Ishikawa (cell line): Measurements from ENCODE around the gene SRSF6.

ENCODE experiments used
- CEBPB ChIP-seq: IDR thresholded peaks from 2 replicates; pipeline ENCODE4 v1.6.1; 2012
- CREB1 ChIP-seq: IDR thresholded peaks from 2 replicates; pipeline ENCODE4 v1.6.1; 2012; ENCODE audit warnings: low read depth
- EGR1 ChIP-seq: IDR thresholded peaks from 2 replicates; pipeline ENCODE4 v1.6.1; 2012
- EP300 ChIP-seq: IDR thresholded peaks from 2 replicates; pipeline ENCODE4 v1.6.1; 2012; ENCODE audit warnings: borderline replicate concordance
- FOXM1 ChIP-seq: IDR thresholded peaks from 2 replicates; pipeline ENCODE4 v1.6.1; 2012; ENCODE audit warnings: low read depth, borderline replicate concordance
- MAX ChIP-seq: IDR thresholded peaks from 2 replicates; pipeline ENCODE4 v1.6.1; 2012
- NFIC ChIP-seq: IDR thresholded peaks from 2 replicates; pipeline ENCODE4 v1.6.1; 2012
- RAD21 ChIP-seq: IDR thresholded peaks from 2 replicates; pipeline ENCODE4 v1.6.1; 2012; ENCODE audit warnings: low read depth
- REST ChIP-seq: IDR thresholded peaks from 2 replicates; pipeline ENCODE4 v1.6.1; 2012; ENCODE audit warnings: low read depth, mild to moderate bottlenecking
- TAF1 ChIP-seq: IDR thresholded peaks from 2 replicates; pipeline ENCODE4 v1.6.1; 2012; ENCODE audit warnings: low read depth, mild to moderate bottlenecking
- TCF12 ChIP-seq: IDR thresholded peaks from 2 replicates; pipeline ENCODE4 v1.6.1; 2012; ENCODE audit warnings: low read depth
- TEAD4 ChIP-seq: IDR thresholded peaks from 2 replicates; pipeline ENCODE4 v1.6.1; 2012
- USF1 ChIP-seq: IDR thresholded peaks from 2 replicates; pipeline ENCODE4 v1.6.1; 2012
- YY1 ChIP-seq: IDR thresholded peaks from 2 replicates; pipeline ENCODE4 v1.6.1; 2012; ENCODE audit warnings: low read depth
- ZBTB7A ChIP-seq: IDR thresholded peaks from 2 replicates; pipeline ENCODE4 v1.6.1; 2012; ENCODE audit warnings: low read depth

The SRSF6 gene

GRCh38 chr20:43506238-43506637, 48.5 kb downstream of the SRSF6 start:
- TF ChIP-seq EGR1, result no peak
- no peak for TF ChIP-seq EP300

- TF ChIP-seq EGR1 (peak; percentile 25; the same call in 1 of the 2 replicates), MAX (peak; percentile 80), NFIC (no peak), RAD21 (no peak), YY1 (no peak)
Observed at GRCh38 chr20:43507150-43508080, 49.7 kb downstream of the SRSF6 start, which contains the start of gene L3MBTL1. Gene L3MBTL1, plus strand, starts transcription at chr20:43507697. Its CDS starts 5,807 bp downstream, at chr20:43513504.

GRCh38 chr20:43508106-43508505, 50.4 kb downstream of the SRSF6 start:
- TF ChIP-seq FOXM1 (no peak), TEAD4 (no peak), EGR1 (no peak), REST (no peak), RAD21 (no peak), MAX (no peak), TAF1 (no peak), CREB1 (no peak), YY1 (no peak), ZBTB7A (no peak), CEBPB (no peak), EP300 (no peak), NFIC (no peak), TCF12 (no peak), USF1 (no peak)

GRCh38 chr20:43508604-43509040, 50.9 kb downstream of the SRSF6 start:
- TF ChIP-seq CEBPB, result no peak
- TF ChIP-seq EGR1, result no peak
- TF ChIP-seq MAX, result no peak
- no peak for TF ChIP-seq RAD21
- TF ChIP-seq FOXM1, result no peak
- no peak for TF ChIP-seq TEAD4
- TF ChIP-seq TCF12, result no peak
- no peak for TF ChIP-seq NFIC
- TF ChIP-seq EP300, result no peak
- no peak for TF ChIP-seq REST
- TF ChIP-seq CREB1, result no peak
- TF ChIP-seq TAF1, result no peak
- no peak for TF ChIP-seq USF1
- no peak for TF ChIP-seq ZBTB7A
- TF ChIP-seq YY1, result no peak

GRCh38 chr20:43511879-43512278, 54.2 kb downstream of the SRSF6 start:
- TF ChIP-seq TEAD4 (no peak), REST (no peak), YY1 (no peak), TAF1 (no peak), NFIC (no peak), FOXM1 (no peak), RAD21 (no peak), EGR1 (no peak), EP300 (no peak), CREB1 (no peak), MAX (no peak), CEBPB (no peak), ZBTB7A (no peak), TCF12 (no peak)
